Prostate gland (tissue), 2 donors: Measurements from ENCODE around the gene DPP9.

Source experiments
- POLR2A ChIP-seq: fragments of 450-650 bp; IDR thresholded peaks from one replicate; pipeline ENCODE4 v1.6.1; 2016; ENCODE audit warnings: antibody characterized with exemption, mild to moderate bottlenecking
- POLR2AphosphoS5 ChIP-seq: sonication (generic); formaldehyde crosslinking; IDR thresholded peaks from one replicate; pipeline ENCODE4 v1.6.1; 2017; ENCODE audit warnings: antibody characterized with exemption
- TF ChIP-seq, protein P1 (sequence below), 4 experiments: fragments of 200-600 bp in 2 of 4; fragments of 450-650 bp in 2 of 4; sonication (generic) in 2 of 4; IDR thresholded peaks; 1 replicate in 3 of 4; 2 replicates in 1 of 4; pipeline ENCODE4 v1.5.1; 2016 to 2019; ENCODE audit warnings: antibody characterized with exemption in 4 of 4, mild to moderate bottlenecking in 2 of 4, moderate library complexity in 2 of 4

- no peak for TF ChIP-seq POLR2AphosphoS5
- TF ChIP-seq, protein P1, sequence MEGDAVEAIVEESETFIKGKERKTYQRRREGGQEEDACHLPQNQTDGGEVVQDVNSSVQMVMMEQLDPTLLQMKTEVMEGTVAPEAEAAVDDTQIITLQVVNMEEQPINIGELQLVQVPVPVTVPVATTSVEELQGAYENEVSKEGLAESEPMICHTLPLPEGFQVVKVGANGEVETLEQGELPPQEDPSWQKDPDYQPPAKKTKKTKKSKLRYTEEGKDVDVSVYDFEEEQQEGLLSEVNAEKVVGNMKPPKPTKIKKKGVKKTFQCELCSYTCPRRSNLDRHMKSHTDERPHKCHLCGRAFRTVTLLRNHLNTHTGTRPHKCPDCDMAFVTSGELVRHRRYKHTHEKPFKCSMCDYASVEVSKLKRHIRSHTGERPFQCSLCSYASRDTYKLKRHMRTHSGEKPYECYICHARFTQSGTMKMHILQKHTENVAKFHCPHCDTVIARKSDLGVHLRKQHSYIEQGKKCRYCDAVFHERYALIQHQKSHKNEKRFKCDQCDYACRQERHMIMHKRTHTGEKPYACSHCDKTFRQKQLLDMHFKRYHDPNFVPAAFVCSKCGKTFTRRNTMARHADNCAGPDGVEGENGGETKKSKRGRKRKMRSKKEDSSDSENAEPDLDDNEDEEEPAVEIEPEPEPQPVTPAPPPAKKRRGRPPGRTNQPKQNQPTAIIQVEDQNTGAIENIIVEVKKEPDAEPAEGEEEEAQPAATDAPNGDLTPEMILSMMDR (IDR thresholded peaks at IDR 0.05): no peak
- no peak for TF ChIP-seq POLR2A
Observed at GRCh38 chr19:4711211-4711610, 12.4 kb downstream of the DPP9 start.
